CD4-positive, alpha-beta memory T cell (primary cell): ENCODE data around the gene USP17L13. TPM values are rescaled to one million over a fixed set of nuclear protein-coding genes. Genes with fewer than 3 reads are reported as not detected.
A peak's percentile ranks its signal among the peaks of the same experiment; 100 is the strongest.
"Not testable (repeated sequence)": the region's sequence is repeated elsewhere in the genome, so short reads cannot be mapped to it uniquely, and the experiment has no call there.

Source experiments
- CTCF ChIA-PET: fragments of 350-600 bp; sonication (Branson Sonifier 250); formaldehyde crosslinking; loops from one replicate; lab custom pipeline; 2021; ENCODE audit warnings: inconsistent platforms; ENCODE audit not compliant: partially characterized antibody; lab: Charles Lee
- POLR2A ChIA-PET: fragments of 350-600 bp; sonication (Branson Sonifier 250); formaldehyde crosslinking; loops from one replicate; lab custom pipeline; 2021; ENCODE audit not compliant: partially characterized antibody; lab: Charles Lee
- DNase-seq, 5 donors: peaks; one replicate each; pipeline versions ENCODE4 v3.0.0 to v3.0.0-alpha.2; 2020 to 2022; ENCODE audit warnings: mixed read lengths in 1 of 5
- H3K27ac ChIP-seq: one replicate; pipeline ENCODE4 v1.7.0; 2013; ENCODE audit warnings: low read depth, low read length
- H3K27me3 ChIP-seq: 2 replicates; pipeline ENCODE4 v1.7.0; 2013; ENCODE audit warnings: mild to moderate bottlenecking, low read length, moderate library complexity; ENCODE audit not compliant: insufficient read depth
- H3K36me3 ChIP-seq: 2 replicates; pipeline ENCODE4 v1.7.0; 2013; ENCODE audit warnings: mild to moderate bottlenecking, low read length, moderate library complexity; ENCODE audit not compliant: insufficient read depth
- H3K4me1 ChIP-seq: 2 replicates; pipeline ENCODE4 v1.7.0; 2013; ENCODE audit warnings: mild to moderate bottlenecking, low read length, moderate library complexity; ENCODE audit not compliant: insufficient read depth
- H3K4me3 ChIP-seq, 2 donors: one replicate each; pipeline ENCODE4 v1.7.0; 2013; ENCODE audit warnings: low read length in 2 of 2, mild to moderate bottlenecking in 1 of 2
- H3K9me3 ChIP-seq, 2 donors: one replicate each; pipeline ENCODE4 v1.7.0; 2013; ENCODE audit warnings: low read length in 2 of 2, control low read depth in 1 of 2; ENCODE audit not compliant: control insufficient read depth in 1 of 2
- H3K27ac Mint-ChIP-seq, 7 donors: one replicate each; pipeline ENCODE4 v1.8.0; 2020 to 2021; ENCODE audit warnings: mixed read lengths in 7 of 7, mild to moderate bottlenecking in 6 of 7, inconsistent platforms in 3 of 7, moderate library complexity in 3 of 7
- H3K27me3 Mint-ChIP-seq, 2 donors: one replicate each; pipeline ENCODE4 v1.8.0; 2020 to 2021; ENCODE audit warnings: mixed read lengths in 2 of 2
- H3K36me3 Mint-ChIP-seq, 2 donors: one replicate each; pipeline ENCODE4 v1.8.0; 2020 to 2021; ENCODE audit warnings: mixed read lengths in 2 of 2, inconsistent platforms in 1 of 2, mild to moderate bottlenecking in 1 of 2
- H3K4me1 Mint-ChIP-seq, 4 donors: one replicate each; pipeline ENCODE4 v1.8.0; 2020 to 2021; ENCODE audit warnings: mixed read lengths in 4 of 4, mild to moderate bottlenecking in 1 of 4
- H3K4me3 Mint-ChIP-seq, 8 donors: one replicate each; pipeline ENCODE4 v1.8.0; 2020 to 2021; ENCODE audit warnings: mixed read lengths in 8 of 8, mild to moderate bottlenecking in 7 of 8, moderate library complexity in 6 of 8, inconsistent platforms in 3 of 8
- H3K9me3 Mint-ChIP-seq, 8 donors: one replicate each; pipeline ENCODE4 v1.8.0; 2020 to 2021; ENCODE audit warnings: mixed read lengths in 8 of 8, mild to moderate bottlenecking in 5 of 8, inconsistent platforms in 3 of 8, moderate library complexity in 1 of 8
- intact Hi-C: fragments of 100-400 bp; cut with micrococcal nuclease; formaldehyde crosslinking; loops from one replicate; pipeline ENCODE4 v1.15.1; 2023
- polyA plus RNA-seq, 2 donors: library from polyadenylated mRNA; unstranded; fragments of 300-500 nt; fragmentation: Illumina TruSeq; gene quantifications; one replicate each; pipeline ENCODE4 v1.2.3, GENCODE V29; 2021
- total RNA-seq, 2 experiments: library from RNA; stranded (reverse); gene quantifications; one replicate each; pipeline ENCODE4 v1.2.3, GENCODE V29; 2021

Gene USP17L13
- total and polyA plus RNA-seq, 4 experiments from 2014 or later, result not detected

DNA sequence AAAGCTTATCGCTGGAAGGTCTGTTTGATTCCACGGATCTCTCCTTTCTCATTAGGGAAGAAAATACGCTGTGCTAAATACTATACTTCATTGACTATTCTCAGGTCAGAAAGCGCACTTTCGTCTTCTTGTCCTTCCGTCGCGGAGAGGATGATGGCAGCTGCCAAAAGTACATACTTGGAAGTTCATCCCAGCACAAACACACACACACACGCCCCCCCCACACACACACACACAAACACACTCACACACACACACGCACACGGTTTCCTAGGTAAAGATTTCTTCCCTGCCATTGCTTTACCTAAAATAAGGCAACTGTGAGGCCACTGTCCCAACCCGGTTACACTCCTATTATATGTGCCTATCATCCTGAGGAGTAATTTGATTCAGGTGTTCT, 13.8 kb downstream of the USP17L13 start:
- H3K4me1 ChIP-seq, H3K27ac ChIP-seq, CTCF ChIA-PET, H3K4me3 ChIP-seq, H3K4me3 Mint-ChIP-seq, H3K4me1 Mint-ChIP-seq, H3K27me3 Mint-ChIP-seq, H3K9me3 ChIP-seq, H3K9me3 Mint-ChIP-seq, POLR2A ChIA-PET, intact Hi-C loops, H3K27ac Mint-ChIP-seq, H3K36me3 Mint-ChIP-seq, H3K27me3 ChIP-seq, H3K36me3 ChIP-seq: not testable (repeated sequence)
- peak in 1 of 5 donors; percentile 31 for DNase-seq

DNA sequence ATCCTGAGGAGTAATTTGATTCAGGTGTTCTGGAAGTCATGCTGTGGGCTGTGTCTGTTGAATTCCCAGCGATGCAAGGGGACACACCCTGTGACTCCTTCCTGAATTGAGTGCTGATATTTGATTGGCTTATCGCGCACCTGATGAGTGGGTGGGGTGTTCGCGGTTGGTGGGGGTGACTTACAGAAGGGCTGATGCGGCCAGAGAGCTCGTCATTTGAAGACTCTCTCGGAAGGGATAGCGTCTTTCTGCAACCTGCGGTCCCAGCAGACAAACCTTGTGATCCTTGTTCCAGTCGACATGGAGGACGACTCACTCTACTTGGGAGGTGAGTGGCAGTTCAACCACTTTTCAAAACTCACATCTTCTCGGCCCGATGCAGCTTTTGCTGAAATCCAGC, 18.9 kb downstream of the USP17L13 start, which contains the start of gene USP17L17:
USP17L17 (plus strand) TSS at position 301 of the 400 bp plus-strand sequence; CDS start at position 301, 0 bp downstream.
- H3K4me1 ChIP-seq, H3K36me3 ChIP-seq, H3K4me3 Mint-ChIP-seq, DNase-seq, H3K27ac ChIP-seq, H3K27me3 Mint-ChIP-seq, H3K9me3 ChIP-seq, H3K4me3 ChIP-seq, H3K36me3 Mint-ChIP-seq, H3K27me3 ChIP-seq, CTCF ChIA-PET, H3K4me1 Mint-ChIP-seq, POLR2A ChIA-PET, H3K9me3 Mint-ChIP-seq, intact Hi-C loops, H3K27ac Mint-ChIP-seq: not testable (repeated sequence)

DNA sequence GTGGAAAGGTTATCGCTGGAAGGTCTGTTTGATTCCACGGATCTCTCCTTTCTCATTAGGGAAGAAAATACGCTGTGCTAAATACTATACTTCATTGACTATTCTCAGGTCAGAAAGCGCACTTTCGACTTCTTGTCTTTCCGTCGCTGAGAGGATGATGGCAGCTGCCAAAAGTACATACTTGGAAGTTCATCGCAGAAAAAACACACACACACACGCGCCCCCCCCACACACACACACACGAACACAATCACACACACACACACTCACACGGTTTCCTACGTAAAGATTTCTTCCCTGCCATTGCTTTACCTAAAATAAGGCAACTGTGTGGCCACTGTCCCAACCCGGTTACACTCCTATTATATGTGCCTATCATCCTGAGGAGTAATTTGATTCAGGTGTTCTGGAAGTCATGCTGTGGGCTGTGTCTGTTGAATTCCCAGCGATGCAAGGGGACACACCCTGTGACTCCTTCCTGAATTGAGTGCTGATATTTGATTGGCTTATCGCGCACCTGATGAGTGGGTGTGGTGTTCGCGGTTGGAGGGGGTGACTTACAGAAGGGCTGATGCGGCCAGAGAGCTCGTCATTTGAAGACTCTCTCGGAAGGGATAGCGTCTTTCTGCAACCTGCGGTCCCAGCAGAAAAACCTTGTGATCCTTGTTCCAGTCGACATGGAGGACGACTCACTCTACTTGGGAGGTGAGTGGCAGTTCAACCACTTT, 23.4 kb downstream of the USP17L13 start, which contains the start of gene USP17L18:
USP17L18 (plus strand) TSS at position 678 of the 728 bp plus-strand sequence; CDS start at position 678, 0 bp downstream.
- H3K4me1 ChIP-seq, H3K4me3 Mint-ChIP-seq, intact Hi-C loops, POLR2A ChIA-PET, CTCF ChIA-PET, H3K4me3 ChIP-seq, H3K9me3 Mint-ChIP-seq, H3K9me3 ChIP-seq, H3K27me3 Mint-ChIP-seq, H3K27ac ChIP-seq, H3K27me3 ChIP-seq, H3K36me3 Mint-ChIP-seq, H3K27ac Mint-ChIP-seq, H3K36me3 ChIP-seq, H3K4me1 Mint-ChIP-seq: not testable (repeated sequence)
- peak in 1 of 5 donors; percentile 10 for DNase-seq

DNA sequence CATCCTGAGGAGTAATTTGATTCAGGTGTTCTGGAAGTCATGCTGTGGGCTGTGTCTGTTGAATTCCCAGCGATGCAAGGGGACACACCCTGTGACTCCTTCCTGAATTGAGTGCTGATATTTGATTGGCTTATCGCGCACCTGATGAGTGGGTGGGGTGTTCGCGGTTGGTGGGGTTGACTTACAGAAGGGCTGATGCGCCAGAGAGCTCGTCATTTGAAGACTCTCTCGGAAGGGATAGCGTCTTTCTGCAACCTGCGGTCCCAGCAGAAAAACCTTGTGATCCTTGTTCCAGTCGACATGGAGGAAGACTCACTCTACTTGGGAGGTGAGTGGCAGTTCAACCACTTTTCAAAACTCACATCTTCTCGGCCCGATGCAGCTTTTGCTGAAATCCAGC, 28.4 kb downstream of the USP17L13 start, which contains the start of gene USP17L19:
USP17L19 (plus strand) TSS at position 301 of the 400 bp plus-strand sequence; CDS start at position 301, 0 bp downstream.
- H3K27ac ChIP-seq, DNase-seq, H3K27me3 Mint-ChIP-seq, intact Hi-C loops, POLR2A ChIA-PET, H3K4me1 Mint-ChIP-seq, H3K4me1 ChIP-seq, H3K27ac Mint-ChIP-seq, H3K36me3 Mint-ChIP-seq, H3K4me3 ChIP-seq, CTCF ChIA-PET, H3K27me3 ChIP-seq, H3K9me3 ChIP-seq, H3K4me3 Mint-ChIP-seq, H3K36me3 ChIP-seq, H3K9me3 Mint-ChIP-seq: not testable (repeated sequence)

DNA sequence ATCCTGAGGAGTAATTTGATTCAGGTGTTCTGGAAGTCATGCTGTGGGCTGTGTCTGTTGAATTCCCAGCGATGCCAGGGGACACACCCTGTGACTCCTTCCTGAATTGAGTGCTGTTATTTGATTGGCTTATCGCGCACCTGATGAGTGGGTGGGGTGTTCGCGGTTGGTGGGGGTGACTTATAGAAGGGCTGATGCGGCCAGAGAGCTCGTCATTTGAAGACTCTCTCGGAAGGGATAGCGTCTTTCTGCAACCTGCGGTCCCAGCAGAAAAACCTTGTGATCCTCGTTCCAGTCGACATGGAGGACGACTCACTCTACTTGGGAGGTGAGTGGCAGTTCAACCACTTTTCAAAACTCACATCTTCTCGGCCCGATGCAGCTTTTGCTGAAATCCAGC, 33.1 kb downstream of the USP17L13 start, which contains the start of gene USP17L20:
USP17L20 (plus strand) TSS at position 301 of the 400 bp plus-strand sequence; CDS start at position 301, 0 bp downstream.
- H3K27me3 ChIP-seq, H3K4me1 Mint-ChIP-seq, H3K36me3 ChIP-seq, H3K27ac ChIP-seq, H3K9me3 Mint-ChIP-seq, H3K4me1 ChIP-seq, H3K4me3 Mint-ChIP-seq, CTCF ChIA-PET, H3K27ac Mint-ChIP-seq, H3K4me3 ChIP-seq, H3K36me3 Mint-ChIP-seq, intact Hi-C loops, H3K27me3 Mint-ChIP-seq, POLR2A ChIA-PET, DNase-seq, H3K9me3 ChIP-seq: not testable (repeated sequence)

DNA sequence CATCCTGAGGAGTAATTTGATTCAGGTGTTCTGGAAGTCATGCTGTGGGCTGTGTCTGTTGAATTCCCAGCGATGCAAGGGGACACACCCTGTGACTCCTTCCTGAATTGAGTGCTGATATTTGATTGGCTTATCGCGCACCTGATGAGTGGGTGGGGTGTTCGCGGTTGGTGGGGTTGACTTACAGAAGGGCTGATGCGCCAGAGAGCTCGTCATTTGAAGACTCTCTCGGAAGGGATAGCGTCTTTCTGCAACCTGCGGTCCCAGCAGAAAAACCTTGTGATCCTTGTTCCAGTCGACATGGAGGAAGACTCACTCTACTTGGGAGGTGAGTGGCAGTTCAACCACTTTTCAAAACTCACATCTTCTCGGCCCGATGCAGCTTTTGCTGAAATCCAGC, 37.9 kb downstream of the USP17L13 start, which contains the start of gene USP17L21:
USP17L21 (plus strand) TSS at position 301 of the 400 bp plus-strand sequence; CDS start at position 301, 0 bp downstream.
- H3K4me1 ChIP-seq, H3K9me3 Mint-ChIP-seq, DNase-seq, H3K27ac Mint-ChIP-seq, H3K36me3 Mint-ChIP-seq, H3K4me3 Mint-ChIP-seq, H3K27ac ChIP-seq, H3K27me3 Mint-ChIP-seq, H3K4me3 ChIP-seq, intact Hi-C loops, H3K36me3 ChIP-seq, H3K9me3 ChIP-seq, H3K27me3 ChIP-seq, CTCF ChIA-PET, POLR2A ChIA-PET, H3K4me1 Mint-ChIP-seq: not testable (repeated sequence)

DNA sequence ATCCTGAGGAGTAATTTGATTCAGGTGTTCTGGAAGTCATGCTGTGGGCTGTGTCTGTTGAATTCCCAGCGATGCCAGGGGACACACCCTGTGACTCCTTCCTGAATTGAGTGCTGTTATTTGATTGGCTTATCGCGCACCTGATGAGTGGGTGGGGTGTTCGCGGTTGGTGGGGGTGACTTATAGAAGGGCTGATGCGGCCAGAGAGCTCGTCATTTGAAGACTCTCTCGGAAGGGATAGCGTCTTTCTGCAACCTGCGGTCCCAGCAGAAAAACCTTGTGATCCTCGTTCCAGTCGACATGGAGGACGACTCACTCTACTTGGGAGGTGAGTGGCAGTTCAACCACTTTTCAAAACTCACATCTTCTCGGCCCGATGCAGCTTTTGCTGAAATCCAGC, 42.6 kb downstream of the USP17L13 start, which contains the start of gene USP17L22:
USP17L22 (plus strand) TSS at position 301 of the 400 bp plus-strand sequence; CDS start at position 301, 0 bp downstream.
- H3K4me3 ChIP-seq, H3K4me1 Mint-ChIP-seq, H3K27ac ChIP-seq, H3K4me1 ChIP-seq, H3K27ac Mint-ChIP-seq, intact Hi-C loops, CTCF ChIA-PET, H3K4me3 Mint-ChIP-seq, H3K36me3 Mint-ChIP-seq, H3K36me3 ChIP-seq, H3K9me3 ChIP-seq, H3K27me3 ChIP-seq, POLR2A ChIA-PET, H3K9me3 Mint-ChIP-seq, H3K27me3 Mint-ChIP-seq, DNase-seq: not testable (repeated sequence)
